OCI-LY3 (cell line): Measurements from ENCODE around the gene DPYSL4.

ENCODE experiments used
- CTCF ChIP-seq: fragments of 200-600, 300-600 bp; sonication (generic); IDR thresholded peaks from 2 replicates; pipeline ENCODE4 v1.5.1; 2014; ENCODE audit warnings: antibody characterized with exemption, low read length, low read depth
- EZH2phosphoT487 ChIP-seq: fragments of 200-600 bp; shearing (Covaris generic); IDR thresholded peaks from 2 replicates; pipeline ENCODE4 v1.6.1; 2018; ENCODE audit warnings: antibody characterized with exemption, mixed run types, low read depth

- TF ChIP-seq CTCF (no peak), EZH2phosphoT487 (no peak)
Measured at GRCh38 chr10:132205650-132206376, 19.1 kb downstream of the DPYSL4 start.
